GM21529 (cell line): Measurements from ENCODE around the gene TARBP2.
A peak's percentile ranks its signal among the peaks of the same experiment; 100 is the strongest.

ENCODE experiments used
- ATAC-seq: cut with Tn5 transposase; IDR thresholded peaks from one replicate; pipeline ENCODE4 v1.9.1; 2021; ENCODE audit not compliant: unreplicated experiment

TARBP2 gene

GRCh38 chr12:53495903-53496751 is 5.0 kb upstream of the TARBP2 start:
- ATAC-seq: no peak

GRCh38 chr12:53496752-53497032 is 4.4 kb upstream of the TARBP2 start:
- no peak for ATAC-seq

- no peak for ATAC-seq
Measured at GRCh38 chr12:53497461-53497860, 3.6 kb upstream of the TARBP2 start.

- ATAC-seq: no peak
Measured at GRCh38 chr12:53498235-53498630, 2.9 kb upstream of the TARBP2 start.

GRCh38 chr12:53499266-53500141 is 1.6 kb upstream of the TARBP2 start, which contains the start of gene MAP3K12:
Gene MAP3K12 (minus strand): TSS chr12:53499458. CDS start chr12:53487391, 12,067 bp downstream.
- no peak for ATAC-seq

GRCh38 chr12:53500142-53500775 is 824 bp upstream of the TARBP2 start:
- ATAC-seq: no peak

- ATAC-seq: no peak
Measured at GRCh38 chr12:53501615-53502181, 615 bp downstream of the TARBP2 start.

GRCh38 chr12:53502331-53502730 is 1.2 kb downstream of the TARBP2 start:
- no peak for ATAC-seq

GRCh38 chr12:53502983-53503728 is 2.1 kb downstream of the TARBP2 start:
- ATAC-seq: no peak

- no peak for ATAC-seq
Measured at GRCh38 chr12:53504004-53504920, 3.2 kb downstream of the TARBP2 start.

GRCh38 chr12:53505086-53505485 is 4.0 kb downstream of the TARBP2 start:
- ATAC-seq: no peak

- no peak for ATAC-seq
Measured at GRCh38 chr12:53505555-53506449, 4.7 kb downstream of the TARBP2 start.

GRCh38 chr12:53506450-53506785 is 5.3 kb downstream of the TARBP2 start:
- ATAC-seq: no peak

- no peak for ATAC-seq
Measured at GRCh38 chr12:53506881-53507602, 6.0 kb downstream of the TARBP2 start, which contains the start of gene NPFF. Gene NPFF (minus strand): TSS chr12:53507484. CDS start chr12:53507474, 10 bp downstream.

- ATAC-seq: no peak
Measured at GRCh38 chr12:53507603-53507885, 6.5 kb downstream of the TARBP2 start.

GRCh38 chr12:53508534-53509170 is 7.6 kb downstream of the TARBP2 start:
- peak; percentile 87 for ATAC-seq

- ATAC-seq: no peak
Measured at GRCh38 chr12:53510181-53510812, 9.2 kb downstream of the TARBP2 start.
